ENCODE data around the gene TFF1. TPM values are rescaled to one million over a fixed set of nuclear protein-coding genes. Genes with fewer than 3 reads are reported as not detected.

Gene TFF1
- total RNA-seq, 4 donors from 2014 or later = not detected

DNA sequence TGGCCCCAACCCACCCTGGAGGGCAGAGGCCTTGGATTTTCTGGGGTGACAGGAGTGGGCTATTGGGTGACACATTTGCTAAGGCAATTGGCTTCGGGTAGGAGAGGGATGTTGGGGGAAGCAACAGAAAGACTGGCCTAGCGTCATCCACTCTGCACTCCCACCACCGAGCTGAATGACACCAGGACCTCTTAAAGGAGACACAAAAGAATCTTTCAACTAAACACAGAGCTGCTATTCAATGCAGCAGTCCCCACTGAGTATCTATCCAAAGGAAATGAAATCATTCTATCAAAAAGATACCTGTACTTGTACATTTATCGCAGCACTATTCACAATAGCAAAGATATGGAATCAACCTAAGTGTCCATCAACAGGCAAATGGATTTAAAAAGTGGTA is 21.7 kb downstream of the TFF1 start:
- DNase-seq (ENCODE audit: low spot score) (no peak), ATAC-seq (ENCODE audit: low FRiP score) (no peak)
- TF ChIP-seq, protein P1, sequence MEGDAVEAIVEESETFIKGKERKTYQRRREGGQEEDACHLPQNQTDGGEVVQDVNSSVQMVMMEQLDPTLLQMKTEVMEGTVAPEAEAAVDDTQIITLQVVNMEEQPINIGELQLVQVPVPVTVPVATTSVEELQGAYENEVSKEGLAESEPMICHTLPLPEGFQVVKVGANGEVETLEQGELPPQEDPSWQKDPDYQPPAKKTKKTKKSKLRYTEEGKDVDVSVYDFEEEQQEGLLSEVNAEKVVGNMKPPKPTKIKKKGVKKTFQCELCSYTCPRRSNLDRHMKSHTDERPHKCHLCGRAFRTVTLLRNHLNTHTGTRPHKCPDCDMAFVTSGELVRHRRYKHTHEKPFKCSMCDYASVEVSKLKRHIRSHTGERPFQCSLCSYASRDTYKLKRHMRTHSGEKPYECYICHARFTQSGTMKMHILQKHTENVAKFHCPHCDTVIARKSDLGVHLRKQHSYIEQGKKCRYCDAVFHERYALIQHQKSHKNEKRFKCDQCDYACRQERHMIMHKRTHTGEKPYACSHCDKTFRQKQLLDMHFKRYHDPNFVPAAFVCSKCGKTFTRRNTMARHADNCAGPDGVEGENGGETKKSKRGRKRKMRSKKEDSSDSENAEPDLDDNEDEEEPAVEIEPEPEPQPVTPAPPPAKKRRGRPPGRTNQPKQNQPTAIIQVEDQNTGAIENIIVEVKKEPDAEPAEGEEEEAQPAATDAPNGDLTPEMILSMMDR (IDR thresholded peaks at IDR 0.05) = no peak

GRCh38 chr21:42343963-42344510 is 22.3 kb downstream of the TFF1 start:
- DNase-seq (ENCODE audit: low spot score) (no peak), ATAC-seq (ENCODE audit: low FRiP score) (no peak)
- TF ChIP-seq, protein P1 (IDR thresholded peaks at IDR 0.05) = no peak

- no peak for DNase-seq (ENCODE audit: low spot score)
- ATAC-seq (ENCODE audit: low FRiP score) = no peak
- TF ChIP-seq, protein P1 (IDR thresholded peaks at IDR 0.05) = no peak
These were observed 22.8 kb downstream of the TFF1 start for GRCh38 chr21:42343556-42343955.

GRCh38 chr21:42343101-42343500 is 23.2 kb downstream of the TFF1 start:
- no peak for ATAC-seq (ENCODE audit: low FRiP score)
- TF ChIP-seq, protein P1 (IDR thresholded peaks at IDR 0.05) = no peak
- DNase-seq (ENCODE audit: low spot score) = no peak

- ATAC-seq (ENCODE audit: low FRiP score) = no peak
- no peak for DNase-seq (ENCODE audit: low spot score)
- TF ChIP-seq, protein P1 (IDR thresholded peaks at IDR 0.05) = no peak
These were observed 24.4 kb downstream of the TFF1 start for GRCh38 chr21:42341776-42342542.

GRCh38 chr21:42340187-42341050 is 25.9 kb downstream of the TFF1 start:
- DNase-seq (ENCODE audit: low spot score) (no peak), ATAC-seq (ENCODE audit: low FRiP score) (no peak)
- TF ChIP-seq, protein P1 (IDR thresholded peaks at IDR 0.05) = no peak
